HG02759 (cell line): ENCODE results near the gene NPAT.

Experiments
- ATAC-seq: cut with Tn5 transposase; IDR thresholded peaks from one replicate; pipeline ENCODE4 v1.9.1; 2021; ENCODE audit warnings: mild to moderate bottlenecking, moderate library complexity; ENCODE audit not compliant: unreplicated experiment

The NPAT gene

GRCh38 chr11:108220721-108221336 lies 1.6 kb downstream of the NPAT start:
- no peak for ATAC-seq

GRCh38 chr11:108218912-108219783 lies 3.3 kb downstream of the NPAT start:
- no peak for ATAC-seq

GRCh38 chr11:108218455-108218854 lies 4.0 kb downstream of the NPAT start:
- no peak for ATAC-seq

GRCh38 chr11:108216988-108217387 lies 5.5 kb downstream of the NPAT start:
- no peak for ATAC-seq

GRCh38 chr11:108213784-108214183 lies 8.7 kb downstream of the NPAT start:
- ATAC-seq = no peak

GRCh38 chr11:108210441-108210840 lies 12.0 kb downstream of the NPAT start:
- ATAC-seq = no peak

- ATAC-seq = no peak
These were observed 14.8 kb downstream of the NPAT start for GRCh38 chr11:108207683-108208060.

- no peak for ATAC-seq
These were observed 15.3 kb downstream of the NPAT start for GRCh38 chr11:108206969-108207682.

- no peak for ATAC-seq
These were observed 16.3 kb downstream of the NPAT start for GRCh38 chr11:108206171-108206570.

GRCh38 chr11:108204929-108205499 lies 17.4 kb downstream of the NPAT start:
- ATAC-seq = no peak

- no peak for ATAC-seq
These were observed 18.1 kb downstream of the NPAT start for GRCh38 chr11:108204376-108204775.

- ATAC-seq = no peak
These were observed 19.4 kb downstream of the NPAT start for GRCh38 chr11:108203075-108203474.

- ATAC-seq = peak; percentile 86
These were observed 22.8 kb downstream of the NPAT start for GRCh38 chr11:108199446-108200321.

GRCh38 chr11:108198833-108199232 lies 23.6 kb downstream of the NPAT start:
- ATAC-seq = no peak

GRCh38 chr11:108197351-108197750 lies 25.1 kb downstream of the NPAT start:
- no peak for ATAC-seq

- no peak for ATAC-seq
These were observed 25.5 kb downstream of the NPAT start for GRCh38 chr11:108196901-108197300.

- ATAC-seq = no peak
These were observed 28.7 kb downstream of the NPAT start for GRCh38 chr11:108193725-108194124.

GRCh38 chr11:108177570-108177969 lies 44.9 kb downstream of the NPAT start:
- no peak for ATAC-seq

- no peak for ATAC-seq
These were observed 52.3 kb downstream of the NPAT start for GRCh38 chr11:108170184-108170583.

- ATAC-seq = no peak
These were observed 54.8 kb downstream of the NPAT start for GRCh38 chr11:108167624-108168023.
